H7 (cell line): ENCODE results near the gene FLYWCH1. TPM values are rescaled to one million over a fixed set of nuclear protein-coding genes. Genes with fewer than 3 reads are reported as not detected.

ENCODE experiments used
- DNase-seq: peaks from one replicate; pipeline ENCODE4 v3.0.0; 2012
- H3K27me3 ChIP-seq: 2 replicates; pipeline ENCODE4 v1.6.0; 2011; ENCODE audit warnings: mild to moderate bottlenecking, low read length; ENCODE audit not compliant: control insufficient read depth, insufficient read depth
- H3K36me3 ChIP-seq: replicated peaks from 2 replicates; pipeline ENCODE4 v1.5.1; 2011; ENCODE audit warnings: low read length; ENCODE audit not compliant: control insufficient read depth, insufficient read depth
- H3K4me3 ChIP-seq: 2 replicates; pipeline ENCODE4 v1.5.1; 2011; ENCODE audit warnings: low read depth, mild to moderate bottlenecking, control low read depth, low read length, moderate library complexity; ENCODE audit not compliant: insufficient read depth
- total RNA-seq: library from RNA; depleted of rRNA; stranded (reverse); fragments of >200 nt; shearing (Covaris generic); gene quantifications from 2 replicates; pipeline ENCODE4 v1.2.3, GENCODE V29; 2014; rRNA removed

FLYWCH1 gene
- 22.7 and 33.5 TPM in 2 replicates for total RNA-seq

- Histone ChIP-seq H3K36me3 (peaks cover 4% of the 10 kb centered on the region), H3K27me3 (peaks cover 7% of the 10 kb centered on the region), H3K4me3 (peak within 1 kb of the TSS; percentile 86)
- peak; percentile 99 for DNase-seq
Observed at GRCh38 chr16:2911638-2912329, at the start of gene FLYWCH1. TSS of gene FLYWCH1 (plus strand) at chr16:2911931. CDS start at chr16:2929686, 17,755 bp downstream.

- H3K27me3 ChIP-seq: peaks cover 4% of the 10 kb centered on the region
- no peaks in the 10 kb centered on the region for H3K36me3 ChIP-seq
- no peak for DNase-seq
- no peak overlapping the region for H3K4me3 ChIP-seq
Observed at GRCh38 chr16:2865651-2866050, 46.1 kb upstream of the FLYWCH1 start.

- Histone ChIP-seq H3K4me3 (no peak overlapping the region), H3K36me3 (no peaks in the 10 kb centered on the region), H3K27me3 (peaks cover 4% of the 10 kb centered on the region)
- DNase-seq: no peak
Observed at GRCh38 chr16:2866431-2866830, 45.3 kb upstream of the FLYWCH1 start.

GRCh38 chr16:2867661-2867986, 44.1 kb upstream of the FLYWCH1 start:
- Histone ChIP-seq H3K4me3 (peak overlapping the region; percentile 50), H3K27me3 (peaks cover 4% of the 10 kb centered on the region)

GRCh38 chr16:2867987-2868789, 43.5 kb upstream of the FLYWCH1 start:
- peak; percentile 99 for DNase-seq
- H3K4me3 ChIP-seq: peak overlapping the region; percentile 50
- H3K27me3 ChIP-seq: peaks cover 4% of the 10 kb centered on the region
- no peaks in the 10 kb centered on the region for H3K36me3 ChIP-seq

More at GRCh38 chr16:2867661-2867986, 44.1 kb upstream of the FLYWCH1 start:
- no peaks in the 10 kb centered on the region for H3K36me3 ChIP-seq
- DNase-seq: no peak

GRCh38 chr16:2871926-2872325, 39.8 kb upstream of the FLYWCH1 start:
- Histone ChIP-seq H3K27me3 (peaks cover 2% of the 10 kb centered on the region), H3K36me3 (no peaks in the 10 kb centered on the region), H3K4me3 (no peak overlapping the region)
- no peak for DNase-seq

GRCh38 chr16:2874032-2874911, 37.5 kb upstream of the FLYWCH1 start:
- H3K27me3 ChIP-seq: peaks cover 2% of the 10 kb centered on the region
- DNase-seq: no peak
- no peaks in the 10 kb centered on the region for H3K36me3 ChIP-seq
- no peak overlapping the region for H3K4me3 ChIP-seq

GRCh38 chr16:2874912-2875362, 36.8 kb upstream of the FLYWCH1 start:
- peak; percentile 93 for DNase-seq
- Histone ChIP-seq H3K27me3 (peaks cover 1% of the 10 kb centered on the region), H3K36me3 (no peaks in the 10 kb centered on the region), H3K4me3 (no peak overlapping the region)

GRCh38 chr16:2879854-2880508, 31.8 kb upstream of the FLYWCH1 start:
- no peaks in the 10 kb centered on the region for H3K36me3 ChIP-seq
- no peak for DNase-seq

GRCh38 chr16:2881783-2882649, 29.7 kb upstream of the FLYWCH1 start:
- Histone ChIP-seq H3K4me3 (peak overlapping the region; percentile 73), H3K36me3 (no peaks in the 10 kb centered on the region), H3K27me3 (no peaks in the 10 kb centered on the region; the same call in 1 of the 2 replicates)
- DNase-seq: peak; percentile 76

More at GRCh38 chr16:2879854-2880508, 31.8 kb upstream of the FLYWCH1 start:
- no peak overlapping the region for H3K4me3 ChIP-seq
- H3K27me3 ChIP-seq: no peaks in the 10 kb centered on the region; the same call in 1 of the 2 replicates

- peak; percentile 98 for DNase-seq
- H3K36me3 ChIP-seq: no peaks in the 10 kb centered on the region
- H3K4me3 ChIP-seq: peak within 1 kb of the TSS; percentile 98
- no peaks in the 10 kb centered on the region; the same call in 1 of the 2 replicates for H3K27me3 ChIP-seq
Observed at GRCh38 chr16:2882650-2883457, 28.9 kb upstream of the FLYWCH1 start, which contains the start of gene FLYWCH2. TSS of gene FLYWCH2 (plus strand) at chr16:2883215. CDS start at chr16:2896450, 13,235 bp downstream.

- peak overlapping the region; percentile 98 for H3K4me3 ChIP-seq
- H3K27me3 ChIP-seq: no peaks in the 10 kb centered on the region; the same call in 1 of the 2 replicates
- no peak for DNase-seq
- no peaks in the 10 kb centered on the region for H3K36me3 ChIP-seq
Observed at GRCh38 chr16:2883458-2883908, 28.2 kb upstream of the FLYWCH1 start.
